HEK293 (cell line): ENCODE results near the gene MUS81.

Experiments used
- GLIS1 ChIP-seq: fragments of 450-650 bp; formaldehyde crosslinking; IDR thresholded peaks from 2 replicates; pipeline ENCODE4 v1.5.1; 2016; ENCODE audit warnings: missing biosample characterization, missing genetic modification characterization
- GLIS2 ChIP-seq: fragments of 450-650 bp; formaldehyde crosslinking; IDR thresholded peaks from 2 replicates; pipeline ENCODE4 v1.5.1; 2016; ENCODE audit warnings: missing biosample characterization, missing genetic modification characterization
- SETDB1 ChIP-seq: IDR thresholded peaks from one replicate; pipeline ENCODE4 v1.6.1; 2017; ENCODE audit warnings: mild to moderate bottlenecking, low read length, moderate library complexity, mixed read lengths; ENCODE audit not compliant: insufficient read length
- ZBTB48 ChIP-seq: fragments of 450-650 bp; formaldehyde crosslinking; IDR thresholded peaks from 2 replicates; pipeline ENCODE4 v1.5.1; 2016; ENCODE audit warnings: missing biosample characterization, missing genetic modification characterization
- ZBTB7A ChIP-seq: fragments of 450-650 bp; formaldehyde crosslinking; IDR thresholded peaks from 2 replicates; pipeline ENCODE4 v1.5.1; 2016; ENCODE audit warnings: low read depth, missing biosample characterization, missing genetic modification characterization
- ZBTB8A ChIP-seq: fragments of 450-650 bp; formaldehyde crosslinking; IDR thresholded peaks from 2 replicates; pipeline ENCODE4 v1.5.1; 2016; ENCODE audit warnings: missing biosample characterization, missing genetic modification characterization
- ZIC2 ChIP-seq: fragments of 450-650 bp; formaldehyde crosslinking; IDR thresholded peaks from 2 replicates; pipeline ENCODE4 v1.5.1; 2016; ENCODE audit warnings: missing biosample characterization, missing genetic modification characterization
- ZNF146 ChIP-seq: fragments of 450-650 bp; formaldehyde crosslinking; IDR thresholded peaks from 2 replicates; pipeline ENCODE4 v1.5.1; 2016; ENCODE audit warnings: missing biosample characterization, missing genetic modification characterization
- ZNF16 ChIP-seq: fragments of 450-650 bp; formaldehyde crosslinking; IDR thresholded peaks from 2 replicates; pipeline ENCODE4 v1.5.1; 2016; ENCODE audit warnings: low read depth, missing biosample characterization, missing genetic modification characterization
- ZNF2 ChIP-seq: fragments of 450-650 bp; formaldehyde crosslinking; IDR thresholded peaks from 2 replicates; pipeline ENCODE4 v1.5.1; 2016; ENCODE audit warnings: missing biosample characterization, missing genetic modification characterization
- ZNF223 ChIP-seq: fragments of 450-650 bp; formaldehyde crosslinking; IDR thresholded peaks from 2 replicates; pipeline ENCODE4 v1.5.1; 2016; ENCODE audit warnings: missing biosample characterization, missing genetic modification characterization
- ZNF521 ChIP-seq: fragments of 450-650 bp; formaldehyde crosslinking; IDR thresholded peaks from 2 replicates; pipeline ENCODE4 v1.5.1; 2017; ENCODE audit warnings: missing biosample characterization, mild to moderate bottlenecking, missing genetic modification characterization
- ZNF530 ChIP-seq: fragments of 450-650 bp; formaldehyde crosslinking; IDR thresholded peaks from 2 replicates; pipeline ENCODE4 v1.5.1; 2016; ENCODE audit warnings: low read depth, missing biosample characterization, missing genetic modification characterization
- ZSCAN23 ChIP-seq: fragments of 450-650 bp; formaldehyde crosslinking; IDR thresholded peaks from 2 replicates; pipeline ENCODE4 v1.5.1; 2016; ENCODE audit warnings: missing biosample characterization, missing genetic modification characterization
- TF ChIP-seq, protein P1 (sequence below): IDR thresholded peaks from 2 replicates; pipeline ENCODE4 v1.6.1; 2011; ENCODE audit warnings: mild to moderate bottlenecking, low read depth, low read length, borderline replicate concordance
- TF ChIP-seq, protein P2 (sequence below): fragments of 450-650 bp; formaldehyde crosslinking; IDR thresholded peaks from 2 replicates; pipeline ENCODE4 v1.5.1; 2016; ENCODE audit warnings: missing biosample characterization, missing genetic modification characterization
- TF ChIP-seq, protein P3 (sequence below): fragments of 450-650 bp; formaldehyde crosslinking; IDR thresholded peaks from 2 replicates; pipeline ENCODE4 v1.5.1; 2016; ENCODE audit warnings: missing biosample characterization, missing genetic modification characterization
- TF ChIP-seq, protein P4 (sequence below): fragments of 450-650 bp; formaldehyde crosslinking; IDR thresholded peaks from 2 replicates; pipeline ENCODE4 v1.5.1; 2017; ENCODE audit warnings: missing biosample characterization, missing genetic modification characterization
- TF ChIP-seq, protein P5 (sequence below): fragments of 450-650 bp; formaldehyde crosslinking; optimal IDR thresholded peaks from 2 replicates; pipeline ENCODE3; 2016; ENCODE audit warnings: missing biosample characterization, mild to moderate bottlenecking, missing genetic modification characterization
- TF ChIP-seq, protein P6 (sequence below): fragments of 450-650 bp; formaldehyde crosslinking; IDR thresholded peaks from 2 replicates; pipeline ENCODE4 v1.5.1; 2016; ENCODE audit warnings: missing biosample characterization, missing genetic modification characterization
- TF ChIP-seq, protein P7 (sequence below): fragments of 450-650 bp; formaldehyde crosslinking; conservative IDR thresholded peaks from 2 replicates; pipeline ENCODE4 v1.5.1; 2016; ENCODE audit warnings: low read depth, missing biosample characterization, missing genetic modification characterization
- TF ChIP-seq, protein P8 (sequence below): fragments of 450-650 bp; formaldehyde crosslinking; IDR thresholded peaks from 2 replicates; pipeline ENCODE4; 2016; ENCODE audit warnings: missing biosample characterization, missing genetic modification characterization

MUS81 gene

DNA sequence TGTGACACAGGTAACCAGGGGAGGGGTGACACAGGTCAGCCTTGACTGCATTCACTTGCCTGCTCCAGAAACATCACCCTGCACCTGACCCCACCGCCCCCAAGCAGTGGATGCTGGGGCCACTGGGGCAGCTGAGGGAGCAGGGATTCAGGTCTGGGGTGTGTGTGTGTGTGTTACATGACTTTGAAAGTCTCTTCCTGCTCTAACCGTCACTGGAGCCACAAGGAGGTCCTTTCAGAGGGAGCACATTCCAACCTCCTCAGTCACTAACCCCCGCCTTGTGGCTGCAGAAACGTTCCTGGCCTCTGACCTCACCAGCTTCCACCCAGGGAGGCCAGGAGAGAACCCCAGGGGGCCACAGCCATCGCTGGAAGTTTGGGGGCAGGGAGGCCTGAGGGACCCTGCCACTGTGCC is 42.8 kb downstream of the MUS81 start (continued):
- TF ChIP-seq ZSCAN23 (tag by site-specific recombination) (no peak), ZNF146 (tag by site-specific recombination) (no peak), ZBTB8A (tag by site-specific recombination) (no peak), ZNF521 (no peak), ZNF2 (no peak), GLIS1 (tag by site-specific recombination) (peak; percentile 96), GLIS2 (tag by site-specific recombination) (peak; percentile 53; the same call in 1 of the 2 replicates), ZBTB48 (tag by site-specific recombination) (0 out of 2 replicates have a peak, but pooled peaks have one; percentile 11), ZNF223 (tag by site-specific recombination) (no peak), SETDB1 (no peak), ZBTB7A (tag by site-specific recombination) (no peak), ZNF530 (tag by site-specific recombination) (no peak), ZIC2 (tag by site-specific recombination) (peak; percentile 50; the same call in 1 of the 2 replicates), ZNF16 (tag by site-specific recombination) (no peak)
- TF ChIP-seq, protein P1, sequence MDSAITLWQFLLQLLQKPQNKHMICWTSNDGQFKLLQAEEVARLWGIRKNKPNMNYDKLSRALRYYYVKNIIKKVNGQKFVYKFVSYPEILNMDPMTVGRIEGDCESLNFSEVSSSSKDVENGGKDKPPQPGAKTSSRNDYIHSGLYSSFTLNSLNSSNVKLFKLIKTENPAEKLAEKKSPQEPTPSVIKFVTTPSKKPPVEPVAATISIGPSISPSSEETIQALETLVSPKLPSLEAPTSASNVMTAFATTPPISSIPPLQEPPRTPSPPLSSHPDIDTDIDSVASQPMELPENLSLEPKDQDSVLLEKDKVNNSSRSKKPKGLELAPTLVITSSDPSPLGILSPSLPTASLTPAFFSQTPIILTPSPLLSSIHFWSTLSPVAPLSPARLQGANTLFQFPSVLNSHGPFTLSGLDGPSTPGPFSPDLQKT = no peak
- TF ChIP-seq, protein P2, sequence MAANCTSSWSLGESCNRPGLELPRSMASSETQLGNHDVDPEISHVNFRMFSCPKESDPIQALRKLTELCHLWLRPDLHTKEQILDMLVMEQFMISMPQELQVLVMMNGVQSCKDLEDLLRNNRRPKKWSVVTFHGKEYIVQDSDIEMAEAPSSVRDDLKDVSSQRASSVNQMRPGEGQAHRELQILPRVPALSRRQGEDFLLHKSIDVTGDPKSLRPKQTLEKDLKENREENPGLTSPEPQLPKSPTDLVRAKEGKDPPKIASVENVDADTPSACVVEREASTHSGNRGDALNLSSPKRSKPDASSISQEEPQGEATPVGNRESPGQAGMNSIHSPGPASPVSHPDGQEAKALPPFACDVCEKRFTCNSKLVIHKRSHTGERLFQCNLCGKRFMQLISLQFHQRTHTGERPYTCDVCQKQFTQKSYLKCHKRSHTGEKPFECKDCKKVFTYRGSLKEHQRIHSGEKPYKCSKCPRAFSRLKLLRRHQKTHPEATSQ = no peak
- TF ChIP-seq, protein P3, sequence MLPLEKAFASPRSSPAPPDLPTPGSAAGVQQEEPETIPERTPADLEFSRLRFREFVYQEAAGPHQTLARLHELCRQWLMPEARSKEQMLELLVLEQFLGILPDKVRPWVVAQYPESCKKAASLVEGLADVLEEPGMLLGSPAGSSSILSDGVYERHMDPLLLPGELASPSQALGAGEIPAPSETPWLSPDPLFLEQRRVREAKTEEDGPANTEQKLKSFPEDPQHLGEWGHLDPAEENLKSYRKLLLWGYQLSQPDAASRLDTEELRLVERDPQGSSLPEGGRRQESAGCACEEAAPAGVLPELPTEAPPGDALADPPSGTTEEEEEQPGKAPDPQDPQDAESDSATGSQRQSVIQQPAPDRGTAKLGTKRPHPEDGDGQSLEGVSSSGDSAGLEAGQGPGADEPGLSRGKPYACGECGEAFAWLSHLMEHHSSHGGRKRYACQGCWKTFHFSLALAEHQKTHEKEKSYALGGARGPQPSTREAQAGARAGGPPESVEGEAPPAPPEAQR = no peak
- TF ChIP-seq, protein P4, sequence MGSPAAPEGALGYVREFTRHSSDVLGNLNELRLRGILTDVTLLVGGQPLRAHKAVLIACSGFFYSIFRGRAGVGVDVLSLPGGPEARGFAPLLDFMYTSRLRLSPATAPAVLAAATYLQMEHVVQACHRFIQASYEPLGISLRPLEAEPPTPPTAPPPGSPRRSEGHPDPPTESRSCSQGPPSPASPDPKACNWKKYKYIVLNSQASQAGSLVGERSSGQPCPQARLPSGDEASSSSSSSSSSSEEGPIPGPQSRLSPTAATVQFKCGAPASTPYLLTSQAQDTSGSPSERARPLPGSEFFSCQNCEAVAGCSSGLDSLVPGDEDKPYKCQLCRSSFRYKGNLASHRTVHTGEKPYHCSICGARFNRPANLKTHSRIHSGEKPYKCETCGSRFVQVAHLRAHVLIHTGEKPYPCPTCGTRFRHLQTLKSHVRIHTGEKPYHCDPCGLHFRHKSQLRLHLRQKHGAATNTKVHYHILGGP (tag by site-specific recombination) = no peak
- TF ChIP-seq, protein P5, sequence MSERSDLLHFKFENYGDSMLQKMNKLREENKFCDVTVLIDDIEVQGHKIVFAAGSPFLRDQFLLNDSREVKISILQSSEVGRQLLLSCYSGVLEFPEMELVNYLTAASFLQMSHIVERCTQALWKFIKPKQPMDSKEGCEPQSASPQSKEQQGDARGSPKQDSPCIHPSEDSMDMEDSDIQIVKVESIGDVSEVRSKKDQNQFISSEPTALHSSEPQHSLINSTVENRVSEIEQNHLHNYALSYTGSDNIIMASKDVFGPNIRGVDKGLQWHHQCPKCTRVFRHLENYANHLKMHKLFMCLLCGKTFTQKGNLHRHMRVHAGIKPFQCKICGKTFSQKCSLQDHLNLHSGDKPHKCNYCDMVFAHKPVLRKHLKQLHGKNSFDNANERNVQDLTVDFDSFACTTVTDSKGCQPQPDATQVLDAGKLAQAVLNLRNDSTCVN (tag by site-specific recombination) = no peak
- TF ChIP-seq, protein P6, sequence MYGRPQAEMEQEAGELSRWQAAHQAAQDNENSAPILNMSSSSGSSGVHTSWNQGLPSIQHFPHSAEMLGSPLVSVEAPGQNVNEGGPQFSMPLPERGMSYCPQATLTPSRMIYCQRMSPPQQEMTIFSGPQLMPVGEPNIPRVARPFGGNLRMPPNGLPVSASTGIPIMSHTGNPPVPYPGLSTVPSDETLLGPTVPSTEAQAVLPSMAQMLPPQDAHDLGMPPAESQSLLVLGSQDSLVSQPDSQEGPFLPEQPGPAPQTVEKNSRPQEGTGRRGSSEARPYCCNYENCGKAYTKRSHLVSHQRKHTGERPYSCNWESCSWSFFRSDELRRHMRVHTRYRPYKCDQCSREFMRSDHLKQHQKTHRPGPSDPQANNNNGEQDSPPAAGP = no peak
- TF ChIP-seq, protein P7, sequence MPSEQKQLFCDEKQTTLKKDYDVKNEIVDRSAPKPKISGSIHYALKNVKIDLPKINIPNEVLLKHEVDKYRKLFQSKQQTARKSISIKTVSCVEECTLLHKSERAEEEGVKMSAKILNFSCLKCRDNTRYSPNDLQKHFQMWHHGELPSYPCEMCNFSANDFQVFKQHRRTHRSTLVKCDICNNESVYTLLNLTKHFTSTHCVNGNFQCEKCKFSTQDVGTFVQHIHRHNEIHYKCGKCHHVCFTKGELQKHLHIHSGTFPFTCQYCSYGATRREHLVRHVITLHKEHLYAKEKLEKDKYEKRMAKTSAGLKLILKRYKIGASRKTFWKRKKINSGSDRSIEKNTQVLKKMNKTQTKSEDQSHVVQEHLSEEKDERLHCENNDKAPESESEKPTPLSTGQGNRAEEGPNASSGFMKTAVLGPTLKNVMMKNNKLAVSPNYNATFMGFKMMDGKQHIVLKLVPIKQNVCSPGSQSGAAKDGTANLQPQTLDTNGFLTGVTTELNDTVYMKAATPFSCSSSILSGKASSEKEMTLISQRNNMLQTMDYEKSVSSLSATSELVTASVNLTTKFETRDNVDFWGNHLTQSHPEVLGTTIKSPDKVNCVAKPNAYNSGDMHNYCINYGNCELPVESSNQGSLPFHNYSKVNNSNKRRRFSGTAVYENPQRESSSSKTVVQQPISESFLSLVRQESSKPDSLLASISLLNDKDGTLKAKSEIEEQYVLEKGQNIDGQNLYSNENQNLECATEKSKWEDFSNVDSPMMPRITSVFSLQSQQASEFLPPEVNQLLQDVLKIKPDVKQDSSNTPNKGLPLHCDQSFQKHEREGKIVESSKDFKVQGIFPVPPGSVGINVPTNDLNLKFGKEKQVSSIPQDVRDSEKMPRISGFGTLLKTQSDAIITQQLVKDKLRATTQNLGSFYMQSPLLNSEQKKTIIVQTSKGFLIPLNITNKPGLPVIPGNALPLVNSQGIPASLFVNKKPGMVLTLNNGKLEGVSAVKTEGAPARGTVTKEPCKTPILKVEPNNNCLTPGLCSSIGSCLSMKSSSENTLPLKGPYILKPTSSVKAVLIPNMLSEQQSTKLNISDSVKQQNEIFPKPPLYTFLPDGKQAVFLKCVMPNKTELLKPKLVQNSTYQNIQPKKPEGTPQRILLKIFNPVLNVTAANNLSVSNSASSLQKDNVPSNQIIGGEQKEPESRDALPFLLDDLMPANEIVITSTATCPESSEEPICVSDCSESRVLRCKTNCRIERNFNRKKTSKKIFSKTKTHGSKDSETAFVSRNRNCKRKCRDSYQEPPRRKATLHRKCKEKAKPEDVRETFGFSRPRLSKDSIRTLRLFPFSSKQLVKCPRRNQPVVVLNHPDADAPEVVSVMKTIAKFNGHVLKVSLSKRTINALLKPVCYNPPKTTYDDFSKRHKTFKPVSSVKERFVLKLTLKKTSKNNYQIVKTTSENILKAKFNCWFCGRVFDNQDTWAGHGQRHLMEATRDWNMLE (tag by site-specific recombination) = no peak
- TF ChIP-seq, protein P8, sequence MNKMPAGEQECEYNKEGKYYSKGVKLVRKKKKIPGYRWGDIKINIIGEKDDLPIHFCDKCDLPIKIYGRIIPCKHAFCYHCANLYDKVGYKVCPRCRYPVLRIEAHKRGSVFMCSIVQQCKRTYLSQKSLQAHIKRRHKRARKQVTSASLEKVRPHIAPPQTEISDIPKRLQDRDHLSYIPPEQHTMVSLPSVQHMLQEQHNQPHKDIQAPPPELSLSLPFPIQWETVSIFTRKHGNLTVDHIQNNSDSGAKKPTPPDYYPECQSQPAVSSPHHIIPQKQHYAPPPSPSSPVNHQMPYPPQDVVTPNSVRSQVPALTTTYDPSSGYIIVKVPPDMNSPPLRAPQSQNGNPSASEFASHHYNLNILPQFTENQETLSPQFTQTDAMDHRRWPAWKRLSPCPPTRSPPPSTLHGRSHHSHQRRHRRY = no peak
